NB4 (cell line): ENCODE data around the gene NCCRP1.

Source experiments
- MYC ChIP-seq: IDR thresholded peaks from 2 replicates; pipeline ENCODE4 v1.6.1; 2011; ENCODE audit warnings: low read depth, low read length
- POLR2A ChIP-seq: IDR thresholded peaks from 2 replicates; pipeline ENCODE4 v1.6.1; 2011; ENCODE audit warnings: mild to moderate bottlenecking; ENCODE audit not compliant: insufficient read length; ENCODE audit errors: extremely low read depth
- TF ChIP-seq, protein P1 (sequence below): IDR thresholded peaks from one replicate; pipeline ENCODE4 v1.5.1; 2012; ENCODE audit warnings: low read depth, low read length
- TF ChIP-seq, protein P2 (sequence below): IDR thresholded peaks from 2 replicates; pipeline ENCODE4 v1.6.1; 2011; ENCODE audit warnings: low read depth, low read length

DNA sequence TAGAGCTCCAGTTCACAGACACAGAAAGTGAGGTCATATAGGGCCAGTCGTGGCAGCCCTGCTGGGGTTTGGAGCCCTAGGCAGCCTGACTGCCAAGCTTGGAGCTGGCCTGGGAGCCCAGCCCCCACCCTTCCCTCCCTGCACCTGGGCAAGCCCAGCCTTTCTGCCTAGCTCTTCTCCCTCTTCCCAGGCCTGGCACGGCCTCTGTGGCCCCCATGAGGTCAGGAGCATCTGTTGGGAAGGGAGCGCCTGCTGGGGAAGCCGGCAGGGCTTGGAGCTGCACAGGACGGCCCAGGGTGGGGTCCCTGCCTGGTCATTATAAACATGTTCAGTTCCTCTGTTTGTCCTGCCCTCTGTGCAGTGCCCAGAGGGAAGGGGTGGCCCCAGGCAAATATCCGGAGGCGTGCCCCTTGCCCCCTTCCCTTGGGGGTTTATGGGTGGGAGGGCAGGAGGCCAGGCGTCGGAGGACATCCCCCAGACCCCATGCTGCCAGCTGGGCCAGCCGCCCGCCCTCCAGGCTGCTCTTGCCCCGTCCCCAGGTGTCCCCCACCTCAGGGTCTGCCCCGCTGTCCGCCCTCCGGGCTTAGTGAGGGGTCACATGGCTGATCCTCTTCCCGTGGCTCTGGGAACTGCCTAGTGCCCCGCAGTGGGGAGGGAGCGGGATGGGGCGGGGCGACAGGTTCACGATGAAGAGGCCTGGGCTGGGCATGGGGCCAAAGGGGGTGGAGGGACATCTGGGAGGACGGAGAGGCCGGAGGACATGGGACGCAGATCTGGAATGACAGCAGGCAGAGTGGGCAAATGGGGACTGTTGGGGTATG is 30.0 kb upstream of the NCCRP1 start:
- TF ChIP-seq, protein P1, sequence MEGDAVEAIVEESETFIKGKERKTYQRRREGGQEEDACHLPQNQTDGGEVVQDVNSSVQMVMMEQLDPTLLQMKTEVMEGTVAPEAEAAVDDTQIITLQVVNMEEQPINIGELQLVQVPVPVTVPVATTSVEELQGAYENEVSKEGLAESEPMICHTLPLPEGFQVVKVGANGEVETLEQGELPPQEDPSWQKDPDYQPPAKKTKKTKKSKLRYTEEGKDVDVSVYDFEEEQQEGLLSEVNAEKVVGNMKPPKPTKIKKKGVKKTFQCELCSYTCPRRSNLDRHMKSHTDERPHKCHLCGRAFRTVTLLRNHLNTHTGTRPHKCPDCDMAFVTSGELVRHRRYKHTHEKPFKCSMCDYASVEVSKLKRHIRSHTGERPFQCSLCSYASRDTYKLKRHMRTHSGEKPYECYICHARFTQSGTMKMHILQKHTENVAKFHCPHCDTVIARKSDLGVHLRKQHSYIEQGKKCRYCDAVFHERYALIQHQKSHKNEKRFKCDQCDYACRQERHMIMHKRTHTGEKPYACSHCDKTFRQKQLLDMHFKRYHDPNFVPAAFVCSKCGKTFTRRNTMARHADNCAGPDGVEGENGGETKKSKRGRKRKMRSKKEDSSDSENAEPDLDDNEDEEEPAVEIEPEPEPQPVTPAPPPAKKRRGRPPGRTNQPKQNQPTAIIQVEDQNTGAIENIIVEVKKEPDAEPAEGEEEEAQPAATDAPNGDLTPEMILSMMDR = no peak
- TF ChIP-seq, protein P2, sequence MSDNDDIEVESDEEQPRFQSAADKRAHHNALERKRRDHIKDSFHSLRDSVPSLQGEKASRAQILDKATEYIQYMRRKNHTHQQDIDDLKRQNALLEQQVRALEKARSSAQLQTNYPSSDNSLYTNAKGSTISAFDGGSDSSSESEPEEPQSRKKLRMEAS = no peak
- TF ChIP-seq POLR2A = no peak
- TF ChIP-seq MYC = no peak
